Fibroblast of mammary gland (primary cell): ENCODE results near the gene COG3.

Experiments
- DNase-seq: peaks from one replicate; pipeline ENCODE4 v3.0.0-alpha.2; 2010; ENCODE audit warnings: low read depth
- H3K4me3 ChIP-seq: 2 replicates; pipeline ENCODE4 v1.5.1; 2011; ENCODE audit warnings: low read depth, mild to moderate bottlenecking, low read length, moderate library complexity; ENCODE audit not compliant: control insufficient read depth
- CTCF ChIP-seq: conservative IDR thresholded peaks from 2 replicates; pipeline ENCODE4 v1.5.1; 2011; ENCODE audit warnings: low read depth, low read length, inconsistent platforms; ENCODE audit not compliant: control insufficient read depth, insufficient read depth

The COG3 gene

GRCh38 chr13:45527699-45528462 is 63.1 kb downstream of the COG3 start:
- no peak for TF ChIP-seq CTCF
- no peak for DNase-seq
- no peak overlapping the region for H3K4me3 ChIP-seq

- DNase-seq: no peak
- no peak overlapping the region for H3K4me3 ChIP-seq
- no peak for TF ChIP-seq CTCF
Measured at GRCh38 chr13:45529758-45530157, 65.0 kb downstream of the COG3 start.

- TF ChIP-seq CTCF: no peak
- DNase-seq: no peak
- H3K4me3 ChIP-seq: no peak overlapping the region
Measured at GRCh38 chr13:45534604-45535003, 69.9 kb downstream of the COG3 start.

DNA sequence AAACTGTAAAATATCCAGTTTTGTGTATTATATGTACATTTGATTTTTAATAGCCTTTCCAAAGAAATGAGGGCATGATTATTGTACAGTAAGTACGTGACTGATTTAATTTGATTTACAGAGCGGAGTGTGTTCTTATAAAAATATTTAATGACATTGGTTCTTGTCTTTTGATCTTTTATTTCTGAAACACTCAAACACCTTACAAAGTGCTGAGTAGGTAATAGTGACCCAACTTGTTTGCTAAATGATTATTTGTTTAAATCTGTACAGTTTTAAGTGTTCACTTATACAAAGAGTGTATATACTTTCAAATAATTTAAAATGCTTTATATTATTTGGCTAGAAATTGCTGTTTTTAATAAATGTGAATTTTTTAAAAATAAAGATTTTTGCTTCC is 71.5 kb downstream of the COG3 start:
- H3K4me3 ChIP-seq: no peak overlapping the region
- DNase-seq: no peak
- TF ChIP-seq CTCF: no peak

DNA sequence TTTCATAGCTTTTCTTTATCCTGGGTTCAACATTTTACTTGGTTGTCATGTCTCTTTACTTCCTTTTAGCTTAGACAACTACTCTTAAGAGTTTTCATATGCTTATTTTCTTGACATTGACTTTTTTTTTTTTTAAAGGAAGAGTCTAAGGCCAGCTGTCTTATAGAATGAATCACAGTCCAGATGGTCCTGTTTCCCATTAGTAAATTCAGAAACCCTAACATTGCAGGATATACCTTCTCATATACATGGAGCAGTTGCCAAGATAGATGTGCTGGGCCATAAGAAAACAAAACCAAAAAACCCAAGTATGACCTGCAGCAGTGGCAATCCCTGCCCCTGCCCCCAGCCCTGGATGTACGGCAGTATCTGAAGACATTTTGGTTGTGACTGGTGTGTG is 72.8 kb downstream of the COG3 start:
- DNase-seq: peak; percentile 62
- H3K4me3 ChIP-seq: no peak overlapping the region
- TF ChIP-seq CTCF: no peak

DNA sequence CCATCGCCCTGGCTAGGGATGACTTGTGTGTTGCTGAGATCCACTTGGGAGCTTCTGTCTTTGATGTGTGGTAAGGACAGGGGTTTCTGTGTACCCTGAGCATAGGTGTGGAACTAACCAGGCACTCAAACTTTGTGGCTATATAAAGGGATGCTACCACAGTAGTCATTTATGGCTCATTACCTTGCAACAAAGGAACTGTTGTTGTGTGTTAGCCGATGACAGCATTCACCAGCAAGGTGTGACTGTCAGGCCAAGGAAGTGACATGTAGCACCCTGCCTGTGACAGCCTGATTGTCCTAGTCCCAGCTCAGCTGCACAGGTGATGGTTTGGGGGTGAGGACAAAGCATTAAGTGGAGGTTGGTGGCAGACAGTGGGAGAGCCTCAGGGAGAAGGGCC is 73.6 kb downstream of the COG3 start:
- no peak for DNase-seq
- TF ChIP-seq CTCF: no peak

More for the DNA sequence above, 73.6 kb downstream of the COG3 start:
- H3K4me3 ChIP-seq: no peak overlapping the region
